ENCODE measurements around the gene RBP3. TPM values are rescaled to one million over a fixed set of nuclear protein-coding genes. Genes with fewer than 3 reads are reported as not detected.

Gene RBP3
- total and polyA plus RNA-seq, 2 of the 4 experiments (the other 2 are of a cell fraction), result not detected

DNA sequence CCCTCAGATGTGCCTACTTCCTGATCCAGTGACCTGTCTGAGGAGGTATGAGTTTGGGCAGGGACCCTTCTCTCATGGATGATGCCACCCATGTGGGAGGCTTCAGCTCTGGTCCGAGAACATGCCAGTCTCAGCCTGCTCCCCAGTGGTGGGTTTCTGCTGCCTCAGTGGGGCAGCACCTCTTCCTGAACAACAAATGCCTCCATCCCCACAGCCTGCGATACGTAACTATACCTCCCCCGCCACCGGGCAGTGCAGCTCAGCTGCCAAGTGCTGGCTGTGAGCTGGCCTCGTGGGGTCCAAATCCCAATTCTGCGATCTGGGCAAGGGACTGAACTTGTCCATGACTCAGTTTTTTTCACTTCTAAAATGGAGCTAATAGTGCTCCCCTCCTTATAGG, 45.1 kb upstream of the RBP3 start:
- intact Hi-C loops (cut with micrococcal nuclease), result no loop called here
- no peak overlapping the region for H2AK5ac ChIP-seq (ENCODE audit: low read depth, low read length)

More for the DNA sequence above, 45.1 kb upstream of the RBP3 start:
- Histone ChIP-seq H2BK120ac (ENCODE audit: low read depth, low read length) (no peak overlapping the region), H3K4ac (ENCODE audit: low read depth, low read length) (no peak overlapping the region), H3K9me3 (ENCODE audit: control insufficient read depth, insufficient read depth, low read length) (no peaks in the 10 kb centered on the region), H3K27me3 (ENCODE audit: control insufficient read depth, insufficient read depth, low read length) (peaks cover 86% of the 10 kb centered on the region), H3K4me2 (ENCODE audit: low read depth, low read length) (no peak overlapping the region), H3K4me1 (ENCODE audit: control insufficient read depth, insufficient read depth, low read length) (no peaks in the 10 kb centered on the region), H3K4me3 (ENCODE audit: insufficient read depth, low read depth, low read length) (no peak overlapping the region), H3K9me1 (ENCODE audit: insufficient read depth, low read length) (no peaks in the 10 kb centered on the region; the same call in 1 of the 2 replicates), H3K14ac (replicated peaks; ENCODE audit: low read depth, low read length) (no peak overlapping the region), H3K56ac (ENCODE audit: extremely low read depth, insufficient read depth, low read length) (no peak overlapping the region), H4K91ac (ENCODE audit: insufficient read depth, low read depth, low read length) (no peak overlapping the region), H3K36me3 (ENCODE audit: control insufficient read depth, insufficient read depth, low read length) (no peaks in the 10 kb centered on the region), H3K27ac (ENCODE audit: insufficient read depth, low read length) (no peak overlapping the region), H4K5ac (ENCODE audit: low read depth, low read length) (no peak overlapping the region), H4K8ac (ENCODE audit: low read depth in 2 of 2, low read length in 2 of 2) (no peak overlapping the region), H3K18ac (ENCODE audit: low read depth, low read length) (no peak overlapping the region), H3K79me1 (ENCODE audit: low read depth in 1 of 2, low read length in 2 of 2) (no peaks in the 10 kb centered on the region), H4K20me1 (ENCODE audit: insufficient read depth, low read length) (no peaks in the 10 kb centered on the region), H2BK20ac (ENCODE audit: low read depth, low read length) (no peak overlapping the region), H2BK5ac (ENCODE audit: low read depth, low read length, poor library complexity, severe bottlenecking) (no peak overlapping the region), H2AFZ (replicated peaks; ENCODE audit: low read length, poor library complexity) (no peak overlapping the region), H3K9ac (ENCODE audit: low read depth, low read length) (no peak overlapping the region), H2AK9ac (replicated peaks; ENCODE audit: low read depth, low read length, poor library complexity) (no peak overlapping the region), H3K23ac (ENCODE audit: low read depth, low read length) (no peak overlapping the region), H2BK15ac (ENCODE audit: low read depth, low read length) (no peak overlapping the region)
- WGBS, 2 experiments (ENCODE audit: extremely low coverage in 2 of 2, insufficient read length in 1 of 2), result 78% methylated on average over 4 of the region's 7 CpGs; no CpG with 5 or more reads in 1 of the 2 experiments
- in situ Hi-C loops (cut with MboI; ENCODE audit: low sequenced_read_pairs), result loop anchor here (10.0 kb wide), 1 partner anchor 278 kb away; no protein-coding TSS in a partner anchor
- no peak for DNase-seq
- BruUV-seq (replicated peaks), result no TSS peak
- ChIA-PET POLR2A (ENCODE audit: unreplicated experiment) (no interaction called here), CTCF (interaction anchor here (2.6 kb wide), 1 partner anchor 255 kb away, joined by 9 read pairs; no protein-coding TSS in a partner anchor)
- TF ChIP-seq, protein P1, sequence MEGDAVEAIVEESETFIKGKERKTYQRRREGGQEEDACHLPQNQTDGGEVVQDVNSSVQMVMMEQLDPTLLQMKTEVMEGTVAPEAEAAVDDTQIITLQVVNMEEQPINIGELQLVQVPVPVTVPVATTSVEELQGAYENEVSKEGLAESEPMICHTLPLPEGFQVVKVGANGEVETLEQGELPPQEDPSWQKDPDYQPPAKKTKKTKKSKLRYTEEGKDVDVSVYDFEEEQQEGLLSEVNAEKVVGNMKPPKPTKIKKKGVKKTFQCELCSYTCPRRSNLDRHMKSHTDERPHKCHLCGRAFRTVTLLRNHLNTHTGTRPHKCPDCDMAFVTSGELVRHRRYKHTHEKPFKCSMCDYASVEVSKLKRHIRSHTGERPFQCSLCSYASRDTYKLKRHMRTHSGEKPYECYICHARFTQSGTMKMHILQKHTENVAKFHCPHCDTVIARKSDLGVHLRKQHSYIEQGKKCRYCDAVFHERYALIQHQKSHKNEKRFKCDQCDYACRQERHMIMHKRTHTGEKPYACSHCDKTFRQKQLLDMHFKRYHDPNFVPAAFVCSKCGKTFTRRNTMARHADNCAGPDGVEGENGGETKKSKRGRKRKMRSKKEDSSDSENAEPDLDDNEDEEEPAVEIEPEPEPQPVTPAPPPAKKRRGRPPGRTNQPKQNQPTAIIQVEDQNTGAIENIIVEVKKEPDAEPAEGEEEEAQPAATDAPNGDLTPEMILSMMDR (conservative IDR thresholded peaks at IDR 0.05; ENCODE audit: low read depth, low read length), result no peak
- dilution Hi-C loops (cut with HindIII; ENCODE audit: low sequenced_read_pairs, unreplicated experiment), result no loop called here
- no peak for ATAC-seq (ENCODE audit: low read depth)

All from IMR-90 (cell line).